Neural progenitor cell (in vitro differentiated cells): ENCODE measurements around the gene EIF3D.

Source experiments
- EZH2 ChIP-seq: fragments of 200-600 bp; sonication (generic); IDR thresholded peaks from 2 replicates; pipeline ENCODE4 v1.6.1; 2017; ENCODE audit warnings: antibody characterized with exemption, mild to moderate bottlenecking, moderate library complexity
- TF ChIP-seq, protein P1 (sequence below): fragments of 200-600 bp; sonication (generic); IDR thresholded peaks from 2 replicates; pipeline ENCODE4 v1.5.1; 2017; ENCODE audit warnings: antibody characterized with exemption, mild to moderate bottlenecking

DNA sequence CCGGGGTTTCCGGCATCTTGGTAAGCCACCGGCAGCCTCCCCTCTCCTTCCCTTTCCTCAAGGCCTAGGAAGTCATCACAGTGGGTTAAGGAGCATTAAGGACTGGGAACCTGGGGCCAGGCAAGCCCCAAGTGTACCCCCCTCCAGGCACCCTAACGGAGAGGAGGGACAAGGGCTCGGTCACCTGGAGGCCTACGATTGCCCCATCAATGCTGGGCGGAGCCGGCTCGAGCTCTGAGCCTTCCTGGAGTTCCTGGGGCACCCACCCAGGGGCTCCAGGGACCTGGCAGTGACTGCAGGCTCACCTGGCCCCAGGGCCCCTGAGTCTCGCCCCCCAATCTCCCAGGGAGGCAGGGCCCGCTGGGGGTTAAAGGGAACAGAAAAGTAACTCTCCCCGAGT is 34.5 kb upstream of the EIF3D start:
- TF ChIP-seq, protein P1, sequence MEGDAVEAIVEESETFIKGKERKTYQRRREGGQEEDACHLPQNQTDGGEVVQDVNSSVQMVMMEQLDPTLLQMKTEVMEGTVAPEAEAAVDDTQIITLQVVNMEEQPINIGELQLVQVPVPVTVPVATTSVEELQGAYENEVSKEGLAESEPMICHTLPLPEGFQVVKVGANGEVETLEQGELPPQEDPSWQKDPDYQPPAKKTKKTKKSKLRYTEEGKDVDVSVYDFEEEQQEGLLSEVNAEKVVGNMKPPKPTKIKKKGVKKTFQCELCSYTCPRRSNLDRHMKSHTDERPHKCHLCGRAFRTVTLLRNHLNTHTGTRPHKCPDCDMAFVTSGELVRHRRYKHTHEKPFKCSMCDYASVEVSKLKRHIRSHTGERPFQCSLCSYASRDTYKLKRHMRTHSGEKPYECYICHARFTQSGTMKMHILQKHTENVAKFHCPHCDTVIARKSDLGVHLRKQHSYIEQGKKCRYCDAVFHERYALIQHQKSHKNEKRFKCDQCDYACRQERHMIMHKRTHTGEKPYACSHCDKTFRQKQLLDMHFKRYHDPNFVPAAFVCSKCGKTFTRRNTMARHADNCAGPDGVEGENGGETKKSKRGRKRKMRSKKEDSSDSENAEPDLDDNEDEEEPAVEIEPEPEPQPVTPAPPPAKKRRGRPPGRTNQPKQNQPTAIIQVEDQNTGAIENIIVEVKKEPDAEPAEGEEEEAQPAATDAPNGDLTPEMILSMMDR = no peak
- TF ChIP-seq EZH2 = no peak
